PC-9 (cell line): ENCODE data around the gene IL10RA.

ENCODE experiments used
- EZH2 ChIP-seq: fragments of 200-600 bp; sonication (generic); IDR thresholded peaks from 2 replicates; pipeline ENCODE4 v1.8.0; 2017; ENCODE audit warnings: antibody characterized with exemption, low read depth
- TF ChIP-seq, protein P1 (sequence below): fragments of 200-600 bp; sonication (generic); conservative IDR thresholded peaks from 2 replicates; pipeline ENCODE4 v1.6.1; 2017; ENCODE audit warnings: mixed run types, antibody characterized with exemption, mild to moderate bottlenecking, moderate library complexity

DNA sequence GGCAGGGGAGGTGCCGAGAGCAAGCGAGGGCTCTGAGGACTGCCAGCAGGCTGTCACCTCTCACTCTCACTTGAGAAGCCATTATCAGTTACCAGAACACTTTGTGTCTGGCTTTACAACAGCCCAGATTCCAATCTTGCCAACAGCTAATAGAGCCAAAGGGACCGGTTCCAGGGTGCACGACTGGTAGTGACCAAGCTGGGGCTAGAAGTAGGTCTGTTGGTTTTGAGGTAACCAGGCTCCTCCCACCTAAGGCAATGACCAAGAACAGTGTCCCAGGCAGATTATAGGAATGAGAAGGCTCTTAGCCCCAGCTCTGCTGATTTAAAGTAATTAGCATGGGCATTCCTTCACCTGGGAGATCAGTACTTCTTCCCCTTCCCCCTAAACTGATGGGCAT lies 7.2 kb upstream of the IL10RA start:
- TF ChIP-seq, protein P1, sequence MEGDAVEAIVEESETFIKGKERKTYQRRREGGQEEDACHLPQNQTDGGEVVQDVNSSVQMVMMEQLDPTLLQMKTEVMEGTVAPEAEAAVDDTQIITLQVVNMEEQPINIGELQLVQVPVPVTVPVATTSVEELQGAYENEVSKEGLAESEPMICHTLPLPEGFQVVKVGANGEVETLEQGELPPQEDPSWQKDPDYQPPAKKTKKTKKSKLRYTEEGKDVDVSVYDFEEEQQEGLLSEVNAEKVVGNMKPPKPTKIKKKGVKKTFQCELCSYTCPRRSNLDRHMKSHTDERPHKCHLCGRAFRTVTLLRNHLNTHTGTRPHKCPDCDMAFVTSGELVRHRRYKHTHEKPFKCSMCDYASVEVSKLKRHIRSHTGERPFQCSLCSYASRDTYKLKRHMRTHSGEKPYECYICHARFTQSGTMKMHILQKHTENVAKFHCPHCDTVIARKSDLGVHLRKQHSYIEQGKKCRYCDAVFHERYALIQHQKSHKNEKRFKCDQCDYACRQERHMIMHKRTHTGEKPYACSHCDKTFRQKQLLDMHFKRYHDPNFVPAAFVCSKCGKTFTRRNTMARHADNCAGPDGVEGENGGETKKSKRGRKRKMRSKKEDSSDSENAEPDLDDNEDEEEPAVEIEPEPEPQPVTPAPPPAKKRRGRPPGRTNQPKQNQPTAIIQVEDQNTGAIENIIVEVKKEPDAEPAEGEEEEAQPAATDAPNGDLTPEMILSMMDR = no peak
- TF ChIP-seq EZH2 = no peak
